HepG2 (cell line): Measurements from ENCODE around the gene BZW1. TPM values are rescaled to one million over a fixed set of nuclear protein-coding genes. Genes with fewer than 3 reads are reported as not detected.

Source experiments
- AGO1 ChIP-seq: fragments of 200-400 bp; formaldehyde crosslinking; IDR thresholded peaks from 2 replicates; pipeline ENCODE4 v1.6.1; 2017; ENCODE audit warnings: mild to moderate bottlenecking, low read depth, low read length, moderate library complexity; ENCODE audit not compliant: poor library complexity, severe bottlenecking
- CBFB ChIP-seq: sonication (generic); formaldehyde crosslinking; IDR thresholded peaks from 2 replicates; pipeline ENCODE4 v1.4.0; 2020; ENCODE audit warnings: missing genetic modification reagents
- FOXM1 ChIP-seq: sonication (generic); formaldehyde crosslinking; IDR thresholded peaks from 2 replicates; pipeline ENCODE4 v1.5.0; 2020; ENCODE audit warnings: missing genetic modification reagents
- JUN ChIP-seq: sonication (generic); formaldehyde crosslinking; IDR thresholded peaks from 2 replicates; pipeline ENCODE4 v1.4.0; 2020; ENCODE audit warnings: mild to moderate bottlenecking, missing genetic modification reagents
- MXD4 ChIP-seq: IDR thresholded peaks from 2 replicates; pipeline ENCODE4 v1.6.1; 2016; ENCODE audit warnings: mild to moderate bottlenecking, missing biosample characterization, missing genetic modification reagents
- RFX3 ChIP-seq: IDR thresholded peaks from 2 replicates; pipeline ENCODE4 v1.6.1; 2016; ENCODE audit warnings: missing biosample characterization, missing genetic modification reagents
- TCF12 ChIP-seq, 2 experiments: fragments of 450-650 bp in 1 of 2; sonication (generic) in 1 of 2; formaldehyde crosslinking in 1 of 2; IDR thresholded peaks; 2 replicates each; pipeline versions ENCODE4 v1.6.1 to v1.8.0; 2017 to 2022; ENCODE audit warnings: antibody characterized with exemption in 1 of 2, mild to moderate bottlenecking in 1 of 2, missing genetic modification reagents in 1 of 2, moderate library complexity in 1 of 2
- TFE3 ChIP-seq: IDR thresholded peaks from 2 replicates; pipeline ENCODE4 v1.6.1; 2016
- ZBTB38 ChIP-seq: sonication (generic); formaldehyde crosslinking; IDR thresholded peaks from 2 replicates; pipeline ENCODE4 v1.5.1; 2020; ENCODE audit warnings: mild to moderate bottlenecking, missing genetic modification reagents
- ZBTB49 ChIP-seq: sonication (generic); formaldehyde crosslinking; IDR thresholded peaks from 2 replicates; pipeline ENCODE4 v1.4.0; 2020; ENCODE audit warnings: missing genetic modification reagents, borderline replicate concordance
- ZNF207 ChIP-seq: fragments of 450-650 bp; IDR thresholded peaks from 2 replicates; pipeline ENCODE4 v1.6.1; 2016; ENCODE audit warnings: antibody characterized with exemption, borderline replicate concordance
- ZNF235 ChIP-seq: sonication (generic); formaldehyde crosslinking; IDR thresholded peaks from 2 replicates; pipeline ENCODE4 v1.8.1; 2023; ENCODE audit warnings: mild to moderate bottlenecking, missing genetic modification reagents, borderline replicate concordance
- ZNF253 ChIP-seq: sonication (generic); formaldehyde crosslinking; IDR thresholded peaks from 2 replicates; pipeline ENCODE4 v1.8.0; 2022; ENCODE audit warnings: mild to moderate bottlenecking, missing genetic modification reagents, borderline replicate concordance
- polyA plus RNA-seq, 8 experiments: library from polyadenylated mRNA; depleted of rRNA in 3 of 8; stranded (reverse) in 7 of 8; unstranded in 1 of 8; fragments of >200 nt; fragmentation: Illumina TruSeq in 4 of 8; extraction: Trizol in 4 of 8; gene quantifications; 2 replicates each; pipeline versions ENCODE4 v1.2.1 to v1.2.3, GENCODE V29; 2011 to 2016; ENCODE audit warnings: low read depth in 4 of 8, missing spikeins in 1 of 8, mixed read lengths in 1 of 8; ENCODE audit not compliant: insufficient read depth in 1 of 8
- total RNA-seq, 5 experiments: library from RNA; depleted of rRNA; stranded (reverse); fragments of >200 nt; fragmentation: Illumina TruSeq; extraction: Trizol; gene quantifications; 2 replicates each; pipeline ENCODE4 v1.2.3, GENCODE V29; 2016; ENCODE audit warnings: low read depth in 1 of 5
- TF ChIP-seq, protein P1 (sequence below): sonication (generic); formaldehyde crosslinking; IDR thresholded peaks from 2 replicates; pipeline ENCODE4 v1.5.1; 2020; ENCODE audit warnings: missing genetic modification reagents, mild to moderate bottlenecking, borderline replicate concordance
- TF ChIP-seq, protein P2 (sequence below): sonication (generic); formaldehyde crosslinking; IDR thresholded peaks from 2 replicates; pipeline ENCODE4 v1.5.0; 2020; ENCODE audit warnings: mild to moderate bottlenecking, missing genetic modification reagents, moderate library complexity
- TF ChIP-seq, protein P3 (sequence below): sonication (generic); formaldehyde crosslinking; IDR thresholded peaks from 2 replicates; pipeline ENCODE4 v1.5.1; 2020; ENCODE audit warnings: mild to moderate bottlenecking, missing genetic modification reagents

Gene BZW1
- total and polyA plus RNA-seq, 2 of the 13 experiments (the other 11 are each of a cell fraction or from before 2014, with no cell fraction given) = 106 to 384 TPM

- peak; percentile 95 for TF ChIP-seq ZBTB38 (CRISPR knock-in tag)
- no peak for TF ChIP-seq ZNF207
- peak; percentile 95 for TF ChIP-seq MXD4 (CRISPR knock-in tag)
- TF ChIP-seq, protein P1, sequence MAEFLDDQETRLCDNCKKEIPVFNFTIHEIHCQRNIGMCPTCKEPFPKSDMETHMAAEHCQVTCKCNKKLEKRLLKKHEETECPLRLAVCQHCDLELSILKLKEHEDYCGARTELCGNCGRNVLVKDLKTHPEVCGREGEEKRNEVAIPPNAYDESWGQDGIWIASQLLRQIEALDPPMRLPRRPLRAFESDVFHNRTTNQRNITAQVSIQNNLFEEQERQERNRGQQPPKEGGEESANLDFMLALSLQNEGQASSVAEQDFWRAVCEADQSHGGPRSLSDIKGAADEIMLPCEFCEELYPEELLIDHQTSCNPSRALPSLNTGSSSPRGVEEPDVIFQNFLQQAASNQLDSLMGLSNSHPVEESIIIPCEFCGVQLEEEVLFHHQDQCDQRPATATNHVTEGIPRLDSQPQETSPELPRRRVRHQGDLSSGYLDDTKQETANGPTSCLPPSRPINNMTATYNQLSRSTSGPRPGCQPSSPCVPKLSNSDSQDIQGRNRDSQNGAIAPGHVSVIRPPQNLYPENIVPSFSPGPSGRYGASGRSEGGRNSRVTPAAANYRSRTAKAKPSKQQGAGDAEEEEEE = no peak; the same call in 1 of the 2 replicates
- TF ChIP-seq, protein P2, sequence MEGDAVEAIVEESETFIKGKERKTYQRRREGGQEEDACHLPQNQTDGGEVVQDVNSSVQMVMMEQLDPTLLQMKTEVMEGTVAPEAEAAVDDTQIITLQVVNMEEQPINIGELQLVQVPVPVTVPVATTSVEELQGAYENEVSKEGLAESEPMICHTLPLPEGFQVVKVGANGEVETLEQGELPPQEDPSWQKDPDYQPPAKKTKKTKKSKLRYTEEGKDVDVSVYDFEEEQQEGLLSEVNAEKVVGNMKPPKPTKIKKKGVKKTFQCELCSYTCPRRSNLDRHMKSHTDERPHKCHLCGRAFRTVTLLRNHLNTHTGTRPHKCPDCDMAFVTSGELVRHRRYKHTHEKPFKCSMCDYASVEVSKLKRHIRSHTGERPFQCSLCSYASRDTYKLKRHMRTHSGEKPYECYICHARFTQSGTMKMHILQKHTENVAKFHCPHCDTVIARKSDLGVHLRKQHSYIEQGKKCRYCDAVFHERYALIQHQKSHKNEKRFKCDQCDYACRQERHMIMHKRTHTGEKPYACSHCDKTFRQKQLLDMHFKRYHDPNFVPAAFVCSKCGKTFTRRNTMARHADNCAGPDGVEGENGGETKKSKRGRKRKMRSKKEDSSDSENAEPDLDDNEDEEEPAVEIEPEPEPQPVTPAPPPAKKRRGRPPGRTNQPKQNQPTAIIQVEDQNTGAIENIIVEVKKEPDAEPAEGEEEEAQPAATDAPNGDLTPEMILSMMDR (CRISPR knock-in tag) = no peak; the same call in 1 of the 2 replicates
- TF ChIP-seq RFX3 (CRISPR knock-in tag) = no peak
- no peak for TF ChIP-seq TCF12 (IDR thresholded peaks at IDR 0.05)
- TF ChIP-seq TCF12 (CRISPR knock-in tag; IDR thresholded peaks at IDR 0.05) = peak; percentile 97
- TF ChIP-seq AGO1 = peak; percentile 78
- TF ChIP-seq ZNF253 (CRISPR knock-in tag) = no peak; the same call in 1 of the 2 replicates
- TF ChIP-seq FOXM1 (CRISPR knock-in tag) = peak; percentile 72
- TF ChIP-seq, protein P3, sequence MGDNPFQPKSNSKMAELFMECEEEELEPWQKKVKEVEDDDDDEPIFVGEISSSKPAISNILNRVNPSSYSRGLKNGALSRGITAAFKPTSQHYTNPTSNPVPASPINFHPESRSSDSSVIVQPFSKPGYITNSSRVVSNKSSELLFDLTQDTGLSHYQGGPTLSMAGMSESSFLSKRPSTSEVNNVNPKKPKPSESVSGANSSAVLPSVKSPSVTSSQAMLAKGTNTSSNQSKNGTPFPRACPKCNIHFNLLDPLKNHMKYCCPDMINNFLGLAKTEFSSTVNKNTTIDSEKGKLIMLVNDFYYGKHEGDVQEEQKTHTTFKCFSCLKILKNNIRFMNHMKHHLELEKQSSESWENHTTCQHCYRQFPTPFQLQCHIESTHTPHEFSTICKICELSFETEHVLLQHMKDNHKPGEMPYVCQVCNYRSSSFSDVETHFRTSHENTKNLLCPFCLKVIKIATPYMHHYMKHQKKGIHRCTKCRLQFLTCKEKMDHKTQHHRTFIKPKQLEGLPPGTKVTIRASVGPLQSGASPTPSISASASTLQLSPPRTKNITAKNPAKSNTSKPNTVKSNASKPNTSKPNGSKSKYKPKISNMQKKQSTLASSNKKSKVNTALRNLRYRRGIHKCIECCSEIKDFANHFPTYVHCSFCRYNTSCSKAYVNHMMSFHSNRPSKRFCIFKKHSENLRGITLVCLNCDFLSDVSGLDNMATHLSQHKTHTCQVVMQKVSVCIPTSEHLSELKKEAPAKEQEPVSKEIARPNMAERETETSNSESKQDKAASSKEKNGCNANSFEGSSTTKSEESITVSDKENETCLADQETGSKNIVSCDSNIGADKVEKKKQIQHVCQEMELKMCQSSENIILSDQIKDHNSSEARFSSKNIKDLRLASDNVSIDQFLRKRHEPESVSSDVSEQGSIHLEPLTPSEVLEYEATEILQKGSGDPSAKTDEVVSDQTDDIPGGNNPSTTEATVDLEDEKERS (CRISPR knock-in tag) = no peak; the same call in none of the 2 replicates
- TF ChIP-seq ZNF235 (CRISPR knock-in tag) = peak; percentile 58; the same call in 1 of the 2 replicates
- peak; percentile 86 for TF ChIP-seq JUN (CRISPR knock-in tag)
- TF ChIP-seq ZBTB49 (CRISPR knock-in tag) = peak; percentile 92
- TF ChIP-seq TFE3 (CRISPR knock-in tag) = peak; percentile 79
- peak; percentile 86 for TF ChIP-seq CBFB (CRISPR knock-in tag)
These were observed 52.7 kb downstream of the BZW1 start, which contains the start of gene CLK1 (continued) for GRCh38 chr2:200864176-200865034.
